ENCODE data around the gene SLC15A2. TPM values are rescaled to one million over a fixed set of nuclear protein-coding genes. Genes with fewer than 3 reads are reported as not detected.
"Not testable (repeated sequence)": the region's sequence is repeated elsewhere in the genome, so short reads cannot be mapped to it uniquely, and the experiment has no call there.

The SLC15A2 gene, protein sequence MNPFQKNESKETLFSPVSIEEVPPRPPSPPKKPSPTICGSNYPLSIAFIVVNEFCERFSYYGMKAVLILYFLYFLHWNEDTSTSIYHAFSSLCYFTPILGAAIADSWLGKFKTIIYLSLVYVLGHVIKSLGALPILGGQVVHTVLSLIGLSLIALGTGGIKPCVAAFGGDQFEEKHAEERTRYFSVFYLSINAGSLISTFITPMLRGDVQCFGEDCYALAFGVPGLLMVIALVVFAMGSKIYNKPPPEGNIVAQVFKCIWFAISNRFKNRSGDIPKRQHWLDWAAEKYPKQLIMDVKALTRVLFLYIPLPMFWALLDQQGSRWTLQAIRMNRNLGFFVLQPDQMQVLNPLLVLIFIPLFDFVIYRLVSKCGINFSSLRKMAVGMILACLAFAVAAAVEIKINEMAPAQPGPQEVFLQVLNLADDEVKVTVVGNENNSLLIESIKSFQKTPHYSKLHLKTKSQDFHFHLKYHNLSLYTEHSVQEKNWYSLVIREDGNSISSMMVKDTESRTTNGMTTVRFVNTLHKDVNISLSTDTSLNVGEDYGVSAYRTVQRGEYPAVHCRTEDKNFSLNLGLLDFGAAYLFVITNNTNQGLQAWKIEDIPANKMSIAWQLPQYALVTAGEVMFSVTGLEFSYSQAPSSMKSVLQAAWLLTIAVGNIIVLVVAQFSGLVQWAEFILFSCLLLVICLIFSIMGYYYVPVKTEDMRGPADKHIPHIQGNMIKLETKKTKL
- total RNA-seq, result 0.07 and 0.63 TPM in 2 replicates

DNA sequence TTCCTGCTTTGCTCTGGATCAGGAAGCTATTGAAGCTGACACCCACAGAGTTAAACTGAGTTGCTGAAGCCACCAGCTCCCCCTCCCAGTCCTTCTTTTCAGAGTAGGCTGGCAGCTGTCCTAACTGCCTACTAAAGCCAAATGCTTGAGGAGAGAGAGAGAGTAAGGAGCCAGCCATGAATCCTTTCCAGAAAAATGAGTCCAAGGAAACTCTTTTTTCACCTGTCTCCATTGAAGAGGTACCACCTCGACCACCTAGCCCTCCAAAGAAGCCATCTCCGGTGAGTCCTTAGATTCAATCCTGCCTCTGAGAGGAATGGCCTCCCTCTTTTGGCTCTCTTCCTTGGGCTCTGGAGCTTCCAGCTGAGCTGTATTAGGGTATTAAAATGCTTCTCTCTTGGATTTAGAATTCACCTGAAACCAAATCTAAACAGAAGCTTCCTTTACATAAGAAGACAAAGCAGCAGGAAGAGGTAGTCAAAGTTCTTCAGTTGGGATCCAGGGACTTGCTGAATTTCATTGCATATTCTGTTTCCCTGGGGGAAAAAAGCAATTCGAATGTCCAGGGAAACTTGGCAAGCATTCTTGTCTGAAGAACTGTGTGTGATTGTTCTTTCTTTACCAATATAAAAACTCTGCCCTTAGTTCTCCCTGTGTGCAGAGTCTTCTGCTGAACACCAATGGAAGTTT lies at the start of gene SLC15A2:
Gene SLC15A2, plus strand, starts transcription at position 101 of the 690 bp plus-strand sequence. Its CDS starts 76 bp downstream, at position 177.
- DNase-seq (ENCODE audit: low read depth), result no peak
- H3K4me3 ChIP-seq (ENCODE audit: low read depth, low read length), result no peak within 1 kb of the TSS
- TF ChIP-seq, protein P1, sequence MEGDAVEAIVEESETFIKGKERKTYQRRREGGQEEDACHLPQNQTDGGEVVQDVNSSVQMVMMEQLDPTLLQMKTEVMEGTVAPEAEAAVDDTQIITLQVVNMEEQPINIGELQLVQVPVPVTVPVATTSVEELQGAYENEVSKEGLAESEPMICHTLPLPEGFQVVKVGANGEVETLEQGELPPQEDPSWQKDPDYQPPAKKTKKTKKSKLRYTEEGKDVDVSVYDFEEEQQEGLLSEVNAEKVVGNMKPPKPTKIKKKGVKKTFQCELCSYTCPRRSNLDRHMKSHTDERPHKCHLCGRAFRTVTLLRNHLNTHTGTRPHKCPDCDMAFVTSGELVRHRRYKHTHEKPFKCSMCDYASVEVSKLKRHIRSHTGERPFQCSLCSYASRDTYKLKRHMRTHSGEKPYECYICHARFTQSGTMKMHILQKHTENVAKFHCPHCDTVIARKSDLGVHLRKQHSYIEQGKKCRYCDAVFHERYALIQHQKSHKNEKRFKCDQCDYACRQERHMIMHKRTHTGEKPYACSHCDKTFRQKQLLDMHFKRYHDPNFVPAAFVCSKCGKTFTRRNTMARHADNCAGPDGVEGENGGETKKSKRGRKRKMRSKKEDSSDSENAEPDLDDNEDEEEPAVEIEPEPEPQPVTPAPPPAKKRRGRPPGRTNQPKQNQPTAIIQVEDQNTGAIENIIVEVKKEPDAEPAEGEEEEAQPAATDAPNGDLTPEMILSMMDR (IDR thresholded peaks at IDR 0.05; ENCODE audit: insufficient read depth, low read length, poor library complexity, severe bottlenecking), result no peak
- H3K36me3 ChIP-seq (ENCODE audit: control insufficient read depth, insufficient read depth, low read length), result no peaks in the 10 kb centered on the region
- no peaks in the 10 kb centered on the region for H3K27me3 ChIP-seq (ENCODE audit: control insufficient read depth, insufficient read depth, low read length)

DNA sequence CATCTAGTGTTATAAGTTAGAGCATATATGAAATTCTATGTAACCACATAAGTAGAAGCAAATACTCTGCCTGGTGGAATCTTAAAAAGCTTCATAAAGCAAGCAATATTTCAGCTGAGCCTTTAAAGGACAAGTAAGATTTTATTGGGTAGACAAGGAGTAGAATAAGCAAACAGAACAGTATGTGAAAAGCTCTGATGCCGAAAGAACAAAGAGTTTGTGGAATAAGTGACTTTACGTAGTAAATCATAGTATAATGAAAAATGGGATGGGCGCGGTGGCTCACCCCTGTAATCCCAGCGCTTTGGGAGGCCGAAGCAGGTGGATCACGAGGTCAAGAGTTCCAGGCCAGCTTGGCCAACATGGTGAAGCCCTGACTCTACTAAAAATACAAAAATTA lies 49.3 kb upstream of the SLC15A2 start:
- no peaks in the 10 kb centered on the region for H3K27me3 ChIP-seq (ENCODE audit: control insufficient read depth, insufficient read depth, low read length)
- TF ChIP-seq, protein P1 (IDR thresholded peaks at IDR 0.05; ENCODE audit: insufficient read depth, low read length, poor library complexity, severe bottlenecking), result no peak
- H3K36me3 ChIP-seq (ENCODE audit: control insufficient read depth, insufficient read depth, low read length), result no peaks in the 10 kb centered on the region
- no peak for DNase-seq (ENCODE audit: low read depth)
- no peak overlapping the region for H3K4me3 ChIP-seq (ENCODE audit: low read depth, low read length)

DNA sequence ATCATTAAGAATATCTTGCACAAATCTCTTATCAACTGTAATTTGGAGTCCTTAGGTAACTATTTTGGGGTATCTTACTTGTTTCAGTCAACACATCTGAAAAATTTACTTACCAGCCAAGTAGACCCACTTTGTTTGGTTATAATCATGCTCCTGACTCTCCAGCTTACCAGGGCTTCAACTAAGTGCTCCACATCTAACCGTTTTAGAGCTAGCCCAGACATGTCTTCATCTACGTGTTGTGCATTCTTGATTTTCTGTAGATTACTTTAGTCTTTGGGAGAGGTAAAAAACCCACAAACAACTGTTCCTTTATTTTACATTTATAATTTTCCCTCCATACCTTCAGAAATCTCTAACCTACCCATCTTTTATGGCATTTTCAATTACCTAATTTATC lies 41.9 kb upstream of the SLC15A2 start:
- Histone ChIP-seq H3K27me3 (ENCODE audit: control insufficient read depth, insufficient read depth, low read length) (no peaks in the 10 kb centered on the region), H3K4me3 (ENCODE audit: low read depth, low read length) (no peak overlapping the region), H3K36me3 (ENCODE audit: control insufficient read depth, insufficient read depth, low read length) (no peaks in the 10 kb centered on the region)
- TF ChIP-seq, protein P1 (IDR thresholded peaks at IDR 0.05; ENCODE audit: insufficient read depth, low read length, poor library complexity, severe bottlenecking), result no peak
- DNase-seq (ENCODE audit: low read depth), result no peak

DNA sequence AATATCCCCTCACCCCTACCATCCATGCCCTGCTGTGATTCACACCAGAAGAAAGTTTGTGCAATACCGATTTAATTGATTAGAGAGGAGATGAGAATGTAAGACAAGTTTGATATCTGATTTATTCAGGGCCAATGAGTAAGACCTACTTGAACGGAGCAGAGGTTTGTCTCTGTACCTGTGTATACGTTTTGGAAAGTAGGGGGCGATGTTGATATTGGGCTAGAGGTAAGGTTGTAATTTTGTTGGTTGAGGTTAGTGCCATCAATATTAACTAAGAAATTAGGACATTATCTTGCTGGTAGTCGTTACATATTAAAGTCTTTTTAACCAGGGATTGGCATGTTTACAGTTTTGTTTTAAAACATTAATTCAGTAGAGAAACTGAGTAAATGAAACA lies 38.6 kb upstream of the SLC15A2 start:
- no peak for DNase-seq (ENCODE audit: low read depth)

DNA sequence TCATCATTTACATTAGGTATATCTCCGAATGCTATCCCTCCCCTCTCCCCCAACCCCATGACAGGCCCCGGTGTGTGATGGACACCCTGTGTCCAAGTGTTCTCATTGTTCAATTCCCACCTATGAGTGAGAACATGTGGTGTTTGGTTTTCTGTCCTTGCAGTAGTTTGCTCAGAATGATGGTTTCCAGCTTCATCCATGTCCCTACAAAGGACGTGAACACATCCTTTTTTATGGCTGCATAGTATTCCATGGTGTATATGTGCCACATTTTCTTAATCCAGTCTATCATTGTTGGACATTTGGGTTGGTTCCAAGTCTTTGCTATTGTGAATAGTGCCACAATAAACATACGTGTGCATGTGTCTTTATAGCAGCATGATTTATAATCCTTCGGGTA lies 36.4 kb upstream of the SLC15A2 start:
- not testable (repeated sequence) for DNase-seq (ENCODE audit: low read depth); H3K4me3 ChIP-seq (ENCODE audit: low read depth, low read length); H3K36me3 ChIP-seq (ENCODE audit: control insufficient read depth, insufficient read depth, low read length); H3K27me3 ChIP-seq (ENCODE audit: control insufficient read depth, insufficient read depth, low read length)

More for the DNA sequence above, 38.6 kb upstream of the SLC15A2 start:
- no peaks in the 10 kb centered on the region for H3K36me3 ChIP-seq (ENCODE audit: control insufficient read depth, insufficient read depth, low read length)
- TF ChIP-seq, protein P1 (IDR thresholded peaks at IDR 0.05; ENCODE audit: insufficient read depth, low read length, poor library complexity, severe bottlenecking), result peak; percentile 32
- no peak overlapping the region for H3K4me3 ChIP-seq (ENCODE audit: low read depth, low read length)
- H3K27me3 ChIP-seq (ENCODE audit: control insufficient read depth, insufficient read depth, low read length), result no peaks in the 10 kb centered on the region

DNA sequence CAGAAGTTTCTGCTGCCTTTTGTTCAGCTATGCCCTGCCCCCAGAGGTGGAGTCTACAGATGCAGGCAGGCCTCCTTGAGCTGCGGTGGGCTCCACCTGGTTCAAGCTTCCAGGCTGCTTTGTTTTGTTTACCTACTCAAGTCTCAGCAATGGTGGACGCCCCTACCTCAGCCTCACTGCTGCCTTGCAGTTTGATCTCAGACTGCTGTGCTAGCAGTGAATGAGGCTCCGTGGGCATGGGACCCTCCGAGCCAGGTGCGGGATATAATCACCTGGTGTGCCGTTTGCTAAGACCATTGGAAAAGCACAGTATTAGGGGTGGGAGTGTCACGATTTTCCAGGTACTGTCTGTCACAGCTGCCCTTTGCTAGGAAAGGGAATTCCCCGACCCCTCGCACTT lies 31.0 kb upstream of the SLC15A2 start:
- not testable (repeated sequence) for H3K27me3 ChIP-seq (ENCODE audit: control insufficient read depth, insufficient read depth, low read length); H3K4me3 ChIP-seq (ENCODE audit: low read depth, low read length); DNase-seq (ENCODE audit: low read depth); H3K36me3 ChIP-seq (ENCODE audit: control insufficient read depth, insufficient read depth, low read length)

All from kidney epithelial cell (primary cell).